CD14-positive monocyte (primary cell): ENCODE results near the gene PYROXD2. TPM values are rescaled to one million over a fixed set of nuclear protein-coding genes. Genes with fewer than 3 reads are reported as not detected.

Source experiments
- DNase-seq, 3 donors: peaks; one replicate each; pipeline ENCODE4 v3.0.0-alpha.2; 2011 to 2022
- H2AFZ ChIP-seq: 2 replicates; pipeline ENCODE4 v1.6.0; 2012; ENCODE audit warnings: mild to moderate bottlenecking, low read depth, low read length, inconsistent platforms; ENCODE audit not compliant: insufficient read depth, poor library complexity, severe bottlenecking
- H3K27ac ChIP-seq, 2 donors: 1 replicate in 1 of 2; 2 replicates in 1 of 2; pipeline ENCODE4 v1.5.1; 2012 to 2013; ENCODE audit warnings: low read length in 2 of 2, control low read depth in 1 of 2, inconsistent platforms in 1 of 2, low read depth in 1 of 2, mild to moderate bottlenecking in 1 of 2
- H3K27me3 ChIP-seq, 2 donors: one replicate each; pipeline versions ENCODE4 v1.6.0 to v1.6.1; 2011 to 2013; ENCODE audit warnings: low read length in 2 of 2; ENCODE audit not compliant: control insufficient read depth in 2 of 2, insufficient read depth in 2 of 2
- H3K36me3 ChIP-seq, 2 donors: replicated peaks in 1 of 2; 1 replicate in 1 of 2; 2 replicates in 1 of 2; pipeline versions ENCODE4 v1.5.1 to v1.6.1; 2012 to 2013; ENCODE audit warnings: low read length in 2 of 2, control low read depth in 1 of 2, inconsistent platforms in 1 of 2, mild to moderate bottlenecking in 1 of 2; ENCODE audit not compliant: insufficient read depth in 2 of 2, control insufficient read depth in 1 of 2
- H3K4me1 ChIP-seq, 2 donors: 1 replicate in 1 of 2; 2 replicates in 1 of 2; pipeline versions ENCODE4 v1.5.1 to v1.6.1; 2012 to 2013; ENCODE audit warnings: low read length in 2 of 2, control low read depth in 1 of 2, inconsistent platforms in 1 of 2, mild to moderate bottlenecking in 1 of 2, moderate library complexity in 1 of 2; ENCODE audit not compliant: insufficient read depth in 2 of 2, control insufficient read depth in 1 of 2
- H3K4me2 ChIP-seq: replicated peaks from 2 replicates; pipeline ENCODE3; 2012; ENCODE audit warnings: low read length, moderate library complexity, mild to moderate bottlenecking; ENCODE audit not compliant: poor library complexity, severe bottlenecking; ENCODE audit errors: extremely low read depth
- H3K4me3 ChIP-seq, 3 experiments: fragments of 200-600 bp in 1 of 3; sonication (generic) in 1 of 3; replicated peaks in 1 of 3; 1 replicate in 2 of 3; 2 replicates in 1 of 3; pipeline ENCODE4 v1.5.1; 2011 to 2013; ENCODE audit warnings: low read length in 3 of 3, mild to moderate bottlenecking in 3 of 3, control low read depth in 2 of 3, low read depth in 2 of 3, inconsistent platforms in 1 of 3, moderate library complexity in 1 of 3
- H3K79me2 ChIP-seq: 2 replicates; pipeline ENCODE4 v1.6.0; 2012; ENCODE audit warnings: mild to moderate bottlenecking, control low read depth, inconsistent platforms, low read length, moderate library complexity; ENCODE audit not compliant: insufficient read depth
- H3K9ac ChIP-seq: 2 replicates; pipeline ENCODE4 v1.6.0; 2017; ENCODE audit warnings: low read length, mild to moderate bottlenecking; ENCODE audit not compliant: insufficient read depth, poor library complexity, severe bottlenecking
- H3K9me3 ChIP-seq, 2 donors: replicated peaks in 1 of 2; 1 replicate in 1 of 2; 2 replicates in 1 of 2; pipeline versions ENCODE4 v1.5.1 to v1.6.1; 2012 to 2013; ENCODE audit warnings: low read length in 2 of 2, control low read depth in 1 of 2; ENCODE audit not compliant: control insufficient read depth in 1 of 2, insufficient read depth in 1 of 2
- H4K20me1 ChIP-seq: 2 replicates; pipeline ENCODE4 v1.6.0; 2012; ENCODE audit warnings: mild to moderate bottlenecking, low read length, control low read depth, moderate library complexity; ENCODE audit not compliant: insufficient read depth
- H3K27ac Mint-ChIP-seq, 7 donors: one replicate each; pipeline ENCODE4 v1.8.0; 2020; ENCODE audit warnings: mild to moderate bottlenecking in 7 of 7, mixed read lengths in 7 of 7, moderate library complexity in 6 of 7, inconsistent platforms in 2 of 7
- H3K27me3 Mint-ChIP-seq, 3 donors: one replicate each; pipeline ENCODE4 v1.8.0; 2021 to 2022; ENCODE audit warnings: low read depth in 3 of 3, mild to moderate bottlenecking in 3 of 3, mixed read lengths in 3 of 3, moderate library complexity in 3 of 3, inconsistent platforms in 1 of 3
- H3K36me3 Mint-ChIP-seq, 2 donors: one replicate each; pipeline ENCODE4 v1.8.0; 2020; ENCODE audit warnings: mixed read lengths in 2 of 2, inconsistent platforms in 1 of 2, mild to moderate bottlenecking in 1 of 2
- H3K4me1 Mint-ChIP-seq: one replicate; pipeline ENCODE4 v1.8.0; 2020; ENCODE audit warnings: mild to moderate bottlenecking, mixed read lengths
- H3K4me3 Mint-ChIP-seq, 2 donors: one replicate each; pipeline ENCODE4 v1.8.0; 2020; ENCODE audit warnings: mild to moderate bottlenecking in 2 of 2, mixed read lengths in 2 of 2, moderate library complexity in 1 of 2
- H3K9me3 Mint-ChIP-seq, 7 donors: one replicate each; pipeline ENCODE4 v1.8.0; 2020 to 2022; ENCODE audit warnings: mixed read lengths in 7 of 7, mild to moderate bottlenecking in 6 of 7, moderate library complexity in 6 of 7, inconsistent platforms in 2 of 7
- WGBS: methylation state at CpG from one replicate; pipeline ENCODE4 v1.1.5; 2013; ENCODE audit warnings: missing lambda C conversion rate; ENCODE audit not compliant: insufficient coverage; 5-methylcytosine and 5-hydroxymethylcytosine counted together
- intact Hi-C, 2 donors: fragments of 100-400 bp; cut with micrococcal nuclease; formaldehyde crosslinking; loops; one replicate each; pipeline versions ENCODE4 v1.15.0 to v1.15.1; 2023
- polyA plus RNA-seq, 3 donors: library from polyadenylated mRNA; depleted of rRNA in 1 of 3; unstranded in 2 of 3; stranded (reverse) in 1 of 3; fragments of 300-500 nt in 2 of 3; fragments of >200 nt in 1 of 3; fragmentation: Illumina TruSeq in 2 of 3; gene quantifications; 1 replicate in 2 of 3; 2 replicates in 1 of 3; pipeline ENCODE4 v1.2.3, GENCODE V29; 2012 to 2021
- TF ChIP-seq, protein P1 (sequence below): fragments of 200-600 bp; IDR thresholded peaks from one replicate; pipeline ENCODE4 v1.8.0; 2022; ENCODE audit warnings: antibody characterized with exemption, mild to moderate bottlenecking

The PYROXD2 gene
- polyA plus RNA-seq, 3 donors = 0.27 to 21.6 (median 1.00) TPM

DNA sequence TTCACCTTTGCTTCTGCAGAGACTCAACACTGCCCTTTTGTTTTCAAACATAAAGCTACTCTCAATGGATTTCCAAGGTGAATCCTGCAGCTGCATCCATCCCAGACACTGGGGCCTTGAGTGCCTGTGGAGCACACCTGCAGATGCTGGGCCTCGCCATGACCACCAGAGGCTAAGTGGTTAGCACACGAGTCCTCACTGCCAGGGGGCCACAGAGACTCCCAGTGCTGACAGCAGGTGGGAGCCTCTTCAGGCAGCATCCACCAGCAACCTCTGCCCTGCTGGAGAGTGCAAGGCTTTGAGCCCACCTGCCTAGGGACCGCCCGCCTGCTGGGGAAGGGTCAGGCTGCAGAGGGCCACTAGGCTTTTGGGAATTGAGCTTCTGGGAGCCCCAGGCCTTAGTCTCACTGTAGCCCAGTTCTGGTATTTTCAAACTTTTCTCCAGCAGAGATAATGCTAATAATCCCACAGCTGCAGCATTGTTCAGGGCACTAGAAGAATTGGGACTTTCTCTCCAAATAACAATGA lies 41.1 kb upstream of the PYROXD2 start:
- no peaks in the 10 kb centered on the region for H3K9me3 Mint-ChIP-seq
- peaks cover 2% of the 10 kb centered on the region for H3K4me1 Mint-ChIP-seq
- Histone ChIP-seq H3K27ac (no peak overlapping the region), H2AFZ (no peak overlapping the region), H3K4me1 (no peaks in the 10 kb centered on the region), H3K4me3 (no peak overlapping the region), H3K4me2 (no peak overlapping the region), H3K36me3 (no peaks in the 10 kb centered on the region), H3K9ac (no peak overlapping the region), H3K27me3 (peaks cover 0 to 4% of the 10 kb centered on the region in 2 donors), H4K20me1 (no peaks in the 10 kb centered on the region), H3K9me3 (no peaks in the 10 kb centered on the region), H3K79me2 (no peaks in the 10 kb centered on the region)
- no peak overlapping the region for H3K27ac Mint-ChIP-seq
- no peaks in the 10 kb centered on the region for H3K36me3 Mint-ChIP-seq
- no peak overlapping the region for H3K4me3 Mint-ChIP-seq
- H3K27me3 Mint-ChIP-seq = peaks cover 18 to 26% (median 18%) of the 10 kb centered on the region in 3 donors
- intact Hi-C loops = no loop called here
- DNase-seq = no peak
- WGBS = 98% methylated on average over 4 of the region's 4 CpGs
- TF ChIP-seq, protein P1, sequence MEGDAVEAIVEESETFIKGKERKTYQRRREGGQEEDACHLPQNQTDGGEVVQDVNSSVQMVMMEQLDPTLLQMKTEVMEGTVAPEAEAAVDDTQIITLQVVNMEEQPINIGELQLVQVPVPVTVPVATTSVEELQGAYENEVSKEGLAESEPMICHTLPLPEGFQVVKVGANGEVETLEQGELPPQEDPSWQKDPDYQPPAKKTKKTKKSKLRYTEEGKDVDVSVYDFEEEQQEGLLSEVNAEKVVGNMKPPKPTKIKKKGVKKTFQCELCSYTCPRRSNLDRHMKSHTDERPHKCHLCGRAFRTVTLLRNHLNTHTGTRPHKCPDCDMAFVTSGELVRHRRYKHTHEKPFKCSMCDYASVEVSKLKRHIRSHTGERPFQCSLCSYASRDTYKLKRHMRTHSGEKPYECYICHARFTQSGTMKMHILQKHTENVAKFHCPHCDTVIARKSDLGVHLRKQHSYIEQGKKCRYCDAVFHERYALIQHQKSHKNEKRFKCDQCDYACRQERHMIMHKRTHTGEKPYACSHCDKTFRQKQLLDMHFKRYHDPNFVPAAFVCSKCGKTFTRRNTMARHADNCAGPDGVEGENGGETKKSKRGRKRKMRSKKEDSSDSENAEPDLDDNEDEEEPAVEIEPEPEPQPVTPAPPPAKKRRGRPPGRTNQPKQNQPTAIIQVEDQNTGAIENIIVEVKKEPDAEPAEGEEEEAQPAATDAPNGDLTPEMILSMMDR = no peak

- H3K9ac ChIP-seq = no peak overlapping the region
- no peaks in the 10 kb centered on the region for H3K79me2 ChIP-seq
- H3K27ac ChIP-seq = no peak overlapping the region
- no peaks in the 10 kb centered on the region for H3K36me3 Mint-ChIP-seq
- peaks cover 2% of the 10 kb centered on the region for H3K4me1 Mint-ChIP-seq
- TF ChIP-seq, protein P1 = no peak
- H3K27me3 ChIP-seq = peaks cover 0 to 5% of the 10 kb centered on the region in 2 donors
- H3K36me3 ChIP-seq = no peaks in the 10 kb centered on the region
- intact Hi-C loops = no loop called here
- no peak overlapping the region for H3K27ac Mint-ChIP-seq
- no peak for DNase-seq
- H3K4me3 ChIP-seq = no peak overlapping the region
- no CpG with 5 or more reads among the region's 2 CpGs for WGBS
- no peak overlapping the region for H2AFZ ChIP-seq
- no peaks in the 10 kb centered on the region for H3K9me3 ChIP-seq
- no peaks in the 10 kb centered on the region for H3K4me1 ChIP-seq
- no peaks in the 10 kb centered on the region for H4K20me1 ChIP-seq
- H3K4me3 Mint-ChIP-seq = no peak overlapping the region
- H3K27me3 Mint-ChIP-seq = peaks cover 19 to 29% (median 24%) of the 10 kb centered on the region in 3 donors
- peaks cover 0 to 1% (median 0%) of the 10 kb centered on the region in 7 donors for H3K9me3 Mint-ChIP-seq
- no peak overlapping the region for H3K4me2 ChIP-seq
Observed at GRCh38 chr10:98453729-98454128, 38.7 kb upstream of the PYROXD2 start.
